GM21447 (cell line): ENCODE data around the gene SNX2.
"Not testable (repeated sequence)": the region's sequence is repeated elsewhere in the genome, so short reads cannot be mapped to it uniquely, and the experiment has no call there.

Source experiments
- ATAC-seq: cut with Tn5 transposase; IDR thresholded peaks from one replicate; pipeline ENCODE4 v1.9.1; 2021; ENCODE audit not compliant: unreplicated experiment

Gene SNX2

DNA sequence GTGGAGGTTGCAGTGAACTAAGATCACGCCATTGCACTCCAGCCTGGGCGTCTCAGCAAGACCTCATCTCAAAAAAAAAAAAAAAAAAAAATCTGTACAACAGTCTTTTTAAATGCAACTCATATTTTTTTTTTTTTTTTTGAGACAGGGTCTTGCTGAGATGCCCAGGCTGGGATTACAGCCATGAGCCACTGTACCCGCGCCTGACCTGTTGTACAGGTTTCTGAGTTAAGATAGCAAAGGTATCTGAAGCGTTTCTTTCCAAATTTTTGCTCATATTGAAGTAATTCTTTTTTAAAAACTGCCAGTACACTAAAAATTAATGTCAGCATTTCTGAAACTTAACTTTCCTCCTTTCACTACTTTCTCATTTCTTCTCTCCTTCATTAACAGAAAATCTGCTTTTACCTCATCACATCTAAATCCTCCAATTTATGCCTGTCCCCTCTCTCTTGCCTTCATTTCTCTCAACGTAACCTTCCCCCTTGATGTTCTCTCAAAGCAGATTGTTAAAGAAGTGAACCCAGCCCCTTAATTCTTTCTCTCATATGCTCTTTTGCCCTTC is 67.2 kb downstream of the SNX2 start:
- no peak for ATAC-seq

DNA sequence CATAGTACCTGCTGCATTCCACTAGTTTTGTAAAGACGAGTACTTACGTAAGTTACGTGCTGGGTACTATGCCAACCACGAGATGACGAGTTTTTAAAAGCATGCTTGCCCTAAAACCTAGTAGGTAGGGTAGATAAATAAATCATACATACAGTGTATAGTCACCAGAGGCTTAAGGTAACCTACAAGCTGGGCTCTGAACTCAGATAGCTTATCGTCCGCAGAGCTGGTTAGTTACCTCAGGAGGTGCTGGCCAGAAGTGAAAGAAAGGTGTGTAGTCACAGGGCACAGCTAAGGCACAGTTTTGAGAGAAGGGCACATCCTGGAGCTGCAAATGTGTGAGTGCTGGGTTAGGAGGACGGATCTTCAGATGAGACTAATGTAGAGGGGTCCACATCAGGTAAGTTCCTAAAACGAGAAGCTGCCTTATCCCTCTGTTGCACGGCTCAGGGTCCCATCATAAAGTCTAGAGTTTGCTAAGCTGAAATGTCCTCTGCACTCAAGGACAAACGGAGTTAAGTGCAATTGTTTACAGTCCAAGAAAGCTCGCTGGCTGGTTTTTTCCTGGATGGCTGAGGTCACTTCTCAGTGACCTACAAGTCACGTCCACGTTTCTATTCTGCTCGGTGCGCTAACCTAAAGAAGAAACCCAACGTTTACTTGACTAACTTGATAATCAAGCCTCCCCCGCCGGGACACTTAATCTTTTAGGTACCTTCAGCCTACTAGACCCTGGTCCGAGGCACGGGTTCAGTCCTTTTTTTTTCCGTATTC is 69.4 kb downstream of the SNX2 start:
- peak; percentile 5 for ATAC-seq

DNA sequence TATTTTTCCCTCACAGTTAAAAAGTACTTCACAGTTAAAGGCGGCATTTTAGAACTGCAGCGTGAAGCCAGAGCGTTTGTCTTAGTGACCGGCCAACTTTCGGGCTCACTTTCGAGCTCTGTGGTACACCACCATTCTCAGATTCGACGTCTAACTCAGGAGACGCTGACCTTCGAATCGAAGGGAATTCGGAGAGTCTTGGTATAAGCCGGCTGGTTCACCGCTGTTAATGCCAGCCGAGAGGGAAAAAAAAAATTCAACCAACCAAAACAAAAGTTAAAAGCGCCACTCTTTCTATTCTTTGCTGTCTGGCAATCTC is 70.0 kb downstream of the SNX2 start:
- ATAC-seq = peak; percentile 51

DNA sequence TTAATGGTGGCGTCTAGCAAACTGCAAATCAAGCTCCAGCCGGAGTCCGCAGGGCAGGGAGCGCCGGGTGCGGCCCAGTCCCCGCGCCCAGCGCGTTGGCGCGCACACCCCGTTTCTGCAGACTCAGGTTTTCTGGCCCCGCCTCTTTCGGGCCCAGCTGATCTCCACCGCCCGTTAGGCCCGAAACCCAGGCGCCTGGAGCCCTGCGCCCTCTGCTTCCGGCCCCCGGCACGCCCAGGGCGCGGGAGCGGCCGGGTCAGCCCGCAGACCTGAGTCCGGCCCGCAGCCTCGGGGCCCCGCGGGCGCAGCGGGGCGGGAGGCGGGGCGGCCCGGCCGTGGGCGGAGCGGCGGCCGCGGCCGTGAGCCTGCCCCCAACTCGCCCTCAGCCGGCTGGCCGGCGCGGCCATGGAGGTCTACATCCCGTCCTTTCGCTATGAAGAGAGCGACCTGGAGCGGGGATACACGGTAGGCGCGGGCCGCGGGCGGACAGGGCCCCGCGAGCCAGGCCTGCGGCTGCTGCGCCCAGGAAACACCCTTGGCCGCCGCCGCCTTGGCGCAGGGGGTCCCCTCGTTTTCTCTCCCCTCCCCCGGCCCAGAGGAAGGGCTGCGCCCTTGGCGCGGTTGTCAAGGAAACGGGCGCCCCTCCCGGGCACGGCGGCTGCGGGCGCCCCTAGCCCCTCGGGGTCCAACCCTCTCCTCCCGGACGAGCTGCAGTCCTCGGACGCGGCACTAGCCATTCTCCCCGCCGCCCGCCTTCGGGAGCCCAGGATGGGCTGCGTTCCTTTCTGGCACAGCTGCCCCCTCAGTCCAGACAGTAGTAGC is 70.6 kb downstream of the SNX2 start, which contains the start of gene SNX24:
Gene SNX24 (plus strand): TSS at position 385 of the 822 bp plus-strand sequence. CDS start 21 bp downstream, at position 406.
- ATAC-seq = peak; percentile 81

DNA sequence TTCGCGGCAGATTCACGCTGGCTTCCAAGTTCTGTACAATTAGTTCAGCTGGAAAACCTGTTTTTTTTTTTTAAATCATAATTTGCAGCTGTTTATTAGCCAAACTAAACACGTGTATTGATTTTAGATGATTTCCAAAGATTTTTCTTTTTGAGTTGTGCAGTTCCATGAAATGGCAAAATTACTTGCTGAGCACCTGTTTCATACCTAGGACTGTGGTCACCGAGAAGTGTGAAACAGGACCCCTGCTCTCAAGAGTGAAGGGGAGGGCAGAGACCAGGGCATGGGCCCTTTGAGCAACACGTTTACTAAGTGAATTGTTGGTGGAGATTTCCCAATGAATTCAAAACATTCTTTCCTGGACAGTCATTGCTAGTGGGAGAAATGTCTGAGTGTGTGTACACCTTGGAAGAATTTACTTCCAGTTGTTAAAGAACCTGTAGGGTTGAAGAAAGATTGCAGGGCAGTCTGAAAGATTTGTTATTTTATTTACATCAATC is 71.2 kb downstream of the SNX2 start:
- no peak for ATAC-seq

DNA sequence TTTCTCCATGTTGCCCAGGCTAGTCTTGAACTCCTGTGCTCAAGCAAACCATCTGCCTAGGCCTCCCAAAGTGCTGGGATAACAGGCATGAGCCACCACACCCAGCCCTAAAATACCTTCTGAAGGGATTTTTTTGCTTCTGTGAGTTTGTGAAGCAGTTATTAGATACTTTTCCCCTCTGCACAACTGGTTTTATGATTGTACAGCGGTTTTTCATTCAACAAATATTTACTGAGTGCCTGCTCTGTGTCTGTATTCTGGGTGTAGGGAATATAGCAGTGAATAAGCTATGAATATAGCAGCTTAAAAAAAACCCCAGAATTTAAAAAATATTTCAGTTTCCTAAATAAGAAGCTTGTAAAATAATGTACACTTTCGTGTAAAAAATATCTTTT is 72.8 kb downstream of the SNX2 start:
- ATAC-seq = no peak

DNA sequence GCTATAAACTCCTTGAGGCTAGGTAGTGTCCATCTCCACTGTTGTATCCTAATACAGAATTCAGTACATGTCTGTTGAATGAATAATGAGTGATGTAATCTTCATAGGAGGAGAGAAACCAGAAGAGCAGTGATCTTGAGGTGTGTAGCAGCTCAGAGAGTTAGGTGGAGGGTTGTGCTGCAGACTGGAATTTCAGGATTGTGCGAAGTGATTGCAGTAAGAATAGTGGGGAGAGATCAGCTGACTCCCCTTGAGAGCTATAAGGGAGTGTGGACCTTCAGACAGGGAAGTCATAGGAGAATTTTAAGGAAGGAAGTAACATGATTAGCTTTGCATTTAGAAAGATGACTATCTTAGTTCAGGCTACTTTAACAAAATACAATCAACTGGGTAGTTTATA is 74.9 kb downstream of the SNX2 start:
- ATAC-seq = no peak

DNA sequence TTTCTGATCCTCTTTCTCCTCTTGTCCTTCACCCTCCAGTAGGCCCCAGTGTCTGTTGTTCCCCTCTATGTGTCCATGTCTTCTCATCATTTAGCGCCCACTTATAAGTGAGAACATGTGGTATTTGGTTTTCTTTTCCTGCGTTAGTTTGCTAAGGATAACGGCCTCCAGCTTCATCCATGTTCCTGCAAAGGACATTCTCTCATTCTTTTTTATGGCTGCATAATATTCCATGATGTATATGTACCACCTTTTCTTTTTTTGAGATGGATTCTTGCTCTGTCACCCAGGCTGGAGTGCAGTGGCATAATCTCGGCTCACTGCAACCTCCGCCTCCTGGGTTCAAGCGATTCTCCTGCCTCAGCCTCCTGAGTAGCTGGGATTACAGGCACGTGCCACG is 82.7 kb downstream of the SNX2 start:
- not testable (repeated sequence) for ATAC-seq

DNA sequence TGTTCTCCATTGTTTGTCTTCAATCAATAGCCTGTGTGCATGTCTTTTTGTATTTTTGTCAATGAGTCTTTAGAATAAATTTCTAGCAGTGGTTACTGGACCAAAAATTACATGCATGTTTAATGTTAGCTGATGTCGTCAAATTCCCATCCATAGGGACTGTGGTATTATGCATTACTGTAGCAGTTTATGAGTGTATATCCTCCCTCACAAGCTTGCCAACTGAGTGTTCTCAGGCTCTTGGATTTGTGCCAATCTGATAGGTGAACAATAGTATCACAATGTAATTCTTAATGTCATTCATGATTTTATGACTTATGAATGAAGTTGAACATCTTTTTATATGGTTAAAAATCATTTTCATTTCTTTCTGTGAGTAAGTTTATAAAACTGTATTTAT is 83.6 kb downstream of the SNX2 start:
- ATAC-seq = no peak

DNA sequence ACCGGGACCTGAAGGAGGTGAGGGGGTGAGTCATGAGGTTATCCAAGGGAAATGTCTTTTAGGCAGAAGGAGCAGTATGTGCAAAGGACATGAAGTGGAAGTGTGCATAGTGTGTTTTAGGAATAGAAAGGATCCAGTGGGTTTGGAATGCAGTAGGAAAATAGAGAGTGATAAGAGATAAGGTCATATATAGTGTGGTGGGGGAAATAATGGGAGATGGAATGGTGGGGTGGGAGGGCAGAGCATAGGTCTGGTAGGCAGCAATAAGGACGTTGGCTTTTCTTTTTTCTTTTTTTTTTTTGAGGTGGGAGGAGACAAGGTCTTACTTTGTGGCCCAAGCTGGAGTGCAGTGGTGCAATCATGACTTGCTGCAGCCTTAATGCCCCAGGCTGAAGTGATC is 88.4 kb downstream of the SNX2 start:
- ATAC-seq = no peak

DNA sequence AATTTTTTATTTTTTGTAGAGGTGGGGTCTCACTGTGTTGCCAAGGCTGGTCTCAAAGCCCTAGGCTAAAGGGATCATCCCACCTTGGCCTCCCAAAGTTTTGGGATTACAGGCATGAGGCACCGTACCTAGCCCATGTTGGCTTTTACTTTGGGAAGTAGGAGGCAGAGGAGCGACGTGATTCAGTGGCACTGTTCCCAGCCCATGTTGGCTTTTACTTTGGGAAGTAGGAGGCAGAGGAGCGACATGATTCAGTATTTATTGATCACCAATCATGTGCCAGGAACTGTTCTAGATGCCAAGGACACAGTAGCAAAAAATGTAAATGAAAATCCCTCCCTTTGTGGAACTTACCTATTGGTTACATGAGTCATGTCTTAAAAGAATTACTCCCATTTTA is 88.8 kb downstream of the SNX2 start:
- no peak for ATAC-seq

DNA sequence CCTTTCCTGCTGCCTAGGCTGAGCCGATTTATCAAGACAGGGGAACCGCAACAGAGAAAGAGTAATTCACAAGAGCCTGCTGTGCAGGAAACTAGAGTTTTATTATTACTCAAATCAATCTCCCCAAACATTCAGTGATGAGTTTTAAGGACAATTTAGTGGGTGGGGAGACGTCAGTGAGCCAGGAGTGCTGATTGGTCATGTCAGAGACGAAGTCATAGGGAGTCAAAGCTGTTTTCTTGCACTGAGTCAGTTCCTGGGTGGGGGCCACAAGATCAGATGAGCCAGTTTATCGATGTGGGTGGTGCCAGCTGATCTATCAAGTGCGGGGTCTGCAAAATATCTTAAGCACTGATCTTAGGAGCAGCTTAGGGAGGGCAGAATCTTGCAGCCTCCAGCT is 89.5 kb downstream of the SNX2 start:
- no peak for ATAC-seq

DNA sequence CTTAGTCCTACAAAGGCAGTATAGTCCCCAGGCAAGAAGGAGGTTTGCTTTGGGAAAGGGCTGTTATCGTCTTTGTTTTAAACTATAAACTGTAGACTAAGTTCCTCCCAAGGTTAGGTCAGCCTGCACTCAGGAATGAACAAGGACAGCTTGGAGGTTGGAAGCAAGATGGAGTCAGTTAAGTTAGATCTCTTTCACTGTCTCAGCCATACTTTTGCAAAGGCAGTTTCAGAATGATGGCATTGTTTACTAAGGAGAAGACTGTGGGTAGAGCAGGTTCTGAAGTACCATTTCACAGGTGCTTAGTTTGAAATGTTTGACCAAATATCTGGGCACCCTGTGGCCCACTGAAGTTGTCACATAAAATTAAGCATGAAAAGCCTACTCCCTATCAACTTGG is 90.0 kb downstream of the SNX2 start:
- ATAC-seq = no peak

DNA sequence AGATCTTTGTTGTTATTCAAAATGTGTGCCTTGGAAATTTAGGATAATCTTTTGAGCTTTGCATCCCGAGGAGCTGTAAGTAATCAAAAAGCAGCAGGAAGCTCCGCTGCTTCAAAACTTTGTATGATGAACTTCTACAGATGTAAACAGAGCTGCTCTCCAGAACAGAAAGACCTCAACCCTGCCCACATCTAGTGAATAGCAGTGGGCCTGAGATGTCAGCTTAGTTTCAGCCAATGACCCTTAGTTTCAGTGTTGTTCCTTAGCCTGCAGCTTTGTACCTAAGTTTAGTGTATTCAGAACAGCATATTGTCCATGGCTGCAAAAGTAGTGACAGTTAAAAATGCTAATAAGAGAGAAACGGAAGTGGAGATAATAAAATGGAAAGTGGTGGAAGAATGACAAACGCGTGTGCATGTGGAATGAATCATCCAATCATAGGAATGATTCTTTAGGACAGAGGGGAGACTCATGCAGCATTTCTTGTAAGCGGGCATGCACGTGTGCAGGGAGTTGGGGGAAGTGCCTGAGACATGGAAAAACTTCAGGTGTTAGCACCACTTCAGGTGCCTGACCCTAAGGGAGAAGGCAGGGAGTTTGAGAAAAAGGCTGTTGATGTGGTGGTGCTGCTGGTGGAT is 95.5 kb downstream of the SNX2 start:
- no peak for ATAC-seq

DNA sequence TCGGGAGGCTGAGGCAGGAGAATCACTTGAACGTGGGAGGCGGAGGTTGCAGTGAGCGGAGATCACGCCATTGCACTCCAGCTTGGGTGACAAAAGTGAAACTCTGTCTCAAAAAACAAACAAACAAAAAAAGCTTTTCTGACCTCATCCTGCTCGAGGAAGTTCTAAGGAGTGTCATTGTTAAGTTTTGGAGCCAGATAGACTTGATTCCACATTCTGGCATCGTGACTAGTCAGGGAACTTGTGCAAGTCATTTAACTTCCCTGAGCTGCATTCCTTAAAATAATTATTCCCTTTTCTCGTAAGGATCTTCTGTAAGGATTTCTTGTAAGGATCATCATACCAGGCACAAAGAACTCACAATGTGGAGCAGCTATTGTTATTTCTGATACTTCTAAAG is 96.8 kb downstream of the SNX2 start:
- no peak for ATAC-seq

DNA sequence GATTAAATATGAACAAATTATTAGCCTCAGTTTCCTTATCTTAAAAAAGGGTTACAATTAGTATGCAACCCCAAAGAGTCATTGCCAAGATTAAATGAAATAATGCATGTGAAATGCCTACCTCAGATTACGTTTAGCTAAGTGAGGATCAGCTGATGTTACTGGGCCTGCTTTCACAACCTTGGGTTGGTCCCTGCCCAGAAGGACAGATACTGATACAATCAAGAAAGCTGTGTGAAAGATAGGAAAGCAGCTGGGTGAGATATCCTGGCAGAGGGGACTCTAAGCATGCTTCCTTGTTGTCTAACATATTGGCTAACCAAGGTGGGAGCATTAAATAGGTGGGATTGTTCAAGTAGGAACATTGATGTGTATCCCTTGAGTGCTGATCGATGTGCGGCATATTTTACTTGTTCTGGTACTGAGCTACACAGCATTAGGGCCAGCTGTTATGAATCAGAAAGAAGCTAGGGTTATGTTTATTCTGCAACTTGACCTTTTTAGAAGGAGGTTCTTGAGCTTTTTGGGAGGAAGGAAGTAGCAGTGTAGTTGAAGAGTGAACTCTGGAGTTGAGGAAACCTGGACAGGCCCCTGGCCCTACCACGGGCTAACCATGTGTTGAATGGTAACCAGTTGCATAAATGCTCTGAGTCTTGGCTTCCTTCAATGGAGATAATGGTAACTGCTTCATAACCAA is 99.4 kb downstream of the SNX2 start:
- ATAC-seq = no peak

DNA sequence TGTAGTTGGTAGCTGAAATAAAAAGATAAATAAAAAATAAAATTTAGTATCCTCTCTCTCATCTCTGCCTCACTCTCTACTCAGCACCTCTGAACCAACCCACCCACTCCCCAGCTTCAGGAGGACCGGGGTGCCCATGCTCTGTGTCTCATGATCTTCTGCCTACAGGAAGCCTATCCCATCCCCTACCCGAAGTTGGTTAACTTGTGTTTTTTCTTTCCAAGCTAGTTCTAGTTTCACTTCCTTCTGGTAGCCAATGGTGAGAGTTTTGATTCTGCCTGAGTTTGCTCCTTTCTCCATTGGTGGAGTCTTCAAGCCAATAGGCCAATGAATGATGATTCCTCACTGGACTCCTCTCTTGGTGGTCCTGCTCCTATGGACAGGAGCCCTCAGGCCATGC is 102.6 kb downstream of the SNX2 start:
- peak; percentile 75 for ATAC-seq

DNA sequence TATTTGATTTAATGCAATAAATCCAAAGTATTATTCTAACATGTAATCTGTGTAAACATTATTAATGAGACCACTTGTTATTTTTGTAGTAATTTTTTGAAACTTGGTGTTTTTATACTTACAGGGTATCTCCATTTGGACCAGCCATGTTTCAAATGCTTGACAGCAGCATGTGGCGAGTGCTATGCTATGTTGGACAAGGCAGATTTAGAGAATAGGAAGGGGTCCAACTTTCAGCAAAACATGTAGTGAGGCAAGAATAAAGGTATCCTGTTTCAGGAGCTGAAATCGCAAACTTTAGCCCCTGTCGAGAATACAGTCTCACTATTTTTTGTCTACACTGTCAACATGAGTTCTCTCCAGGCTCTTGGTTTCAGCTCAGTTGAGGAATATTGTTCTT is 104.2 kb downstream of the SNX2 start:
- no peak for ATAC-seq
